HAP-1 (cell line): ENCODE measurements around the gene RASL10A.

Source experiments
- DNase-seq, 2 experiments: peaks; one replicate each; pipeline ENCODE4 v3.0.0-alpha.2; 2016 to 2020; ENCODE audit warnings: low spot score in 2 of 2
- H3K27me3 ChIP-seq: fragments of 250-450 bp; sonication (Bioruptor Pico); 2 replicates; pipeline ENCODE4 v1.5.1; 2020; ENCODE audit warnings: low read depth, mild to moderate bottlenecking, moderate library complexity
- H3K36me3 ChIP-seq: fragments of 250-450 bp; sonication (Bioruptor Pico); replicated peaks from 2 replicates; pipeline ENCODE4 v1.5.1; 2020; ENCODE audit warnings: mild to moderate bottlenecking
- H3K4me1 ChIP-seq: fragments of 250-450 bp; sonication (Bioruptor Pico); 2 replicates; pipeline ENCODE4 v1.5.1; 2020; ENCODE audit warnings: mild to moderate bottlenecking
- H3K4me3 ChIP-seq: fragments of 250-450 bp; sonication (Bioruptor Pico); 2 replicates; pipeline ENCODE4 v1.5.1; 2020; ENCODE audit warnings: mild to moderate bottlenecking, moderate library complexity
- H3K9me3 ChIP-seq: fragments of 250-450 bp; sonication (Bioruptor Pico); 2 replicates; pipeline ENCODE4 v1.5.1; 2020; ENCODE audit warnings: mild to moderate bottlenecking, moderate library complexity
- in situ Hi-C: fragments of 300-500 bp; cut with MboI; formaldehyde crosslinking; loops from 3 replicates; pipeline ENCODE4 v1.14.3; 2020; ENCODE audit warnings: low sequenced_read_pairs, inconsistent platforms, mixed read lengths

RASL10A gene

GRCh38 chr22:29309332-29310064, 6.0 kb downstream of the RASL10A start:
- no peak for DNase-seq
- H3K4me3 ChIP-seq, result no peak overlapping the region
- in situ Hi-C loops, result no loop called here
- peaks cover 10% of the 10 kb centered on the region; the same call in 1 of the 2 replicates for H3K4me1 ChIP-seq
- H3K27me3 ChIP-seq, result peaks cover 5% of the 10 kb centered on the region
- no peaks in the 10 kb centered on the region for H3K9me3 ChIP-seq
- H3K36me3 ChIP-seq, result no peaks in the 10 kb centered on the region; the same call in none of the 2 replicates

- Histone ChIP-seq H3K4me1 (peaks cover 10% of the 10 kb centered on the region; the same call in 1 of the 2 replicates), H3K27me3 (no peaks in the 10 kb centered on the region; the same call in 1 of the 2 replicates), H3K36me3 (no peaks in the 10 kb centered on the region; the same call in none of the 2 replicates), H3K9me3 (no peaks in the 10 kb centered on the region), H3K4me3 (no peak overlapping the region)
- no peak for DNase-seq
- in situ Hi-C loops, result no loop called here
Measured at GRCh38 chr22:29308791-29309262, 6.7 kb downstream of the RASL10A start.

GRCh38 chr22:29308148-29308790, 7.2 kb downstream of the RASL10A start:
- no peak for DNase-seq
- Histone ChIP-seq H3K27me3 (no peaks in the 10 kb centered on the region), H3K4me1 (peaks cover 10% of the 10 kb centered on the region; the same call in 1 of the 2 replicates), H3K36me3 (no peaks in the 10 kb centered on the region; the same call in none of the 2 replicates), H3K9me3 (no peaks in the 10 kb centered on the region), H3K4me3 (peak overlapping the region; percentile 64; the same call in 1 of the 2 replicates)
- in situ Hi-C loops, result no loop called here

GRCh38 chr22:29307596-29308147, 7.8 kb downstream of the RASL10A start:
- Histone ChIP-seq H3K27me3 (no peaks in the 10 kb centered on the region), H3K36me3 (no peaks in the 10 kb centered on the region; the same call in none of the 2 replicates), H3K4me1 (peaks cover 10% of the 10 kb centered on the region; the same call in 1 of the 2 replicates), H3K9me3 (no peaks in the 10 kb centered on the region), H3K4me3 (peak overlapping the region; percentile 64)
- no peak for DNase-seq
- in situ Hi-C loops, result no loop called here

GRCh38 chr22:29306835-29307595, 8.5 kb downstream of the RASL10A start:
- peak overlapping the region; percentile 64 for H3K4me3 ChIP-seq
- in situ Hi-C loops, result no loop called here
- peak; percentile 86 to 92 for DNase-seq
- H3K36me3 ChIP-seq, result no peaks in the 10 kb centered on the region; the same call in none of the 2 replicates
- H3K9me3 ChIP-seq, result no peaks in the 10 kb centered on the region
- no peaks in the 10 kb centered on the region for H3K27me3 ChIP-seq
- peaks cover 10% of the 10 kb centered on the region; the same call in 1 of the 2 replicates for H3K4me1 ChIP-seq

GRCh38 chr22:29306175-29306834, 9.2 kb downstream of the RASL10A start, which contains the start of gene GAS2L1:
TSS of gene GAS2L1 (plus strand) at chr22:29306650. CDS start at chr22:29308106, 1,456 bp downstream.
- no peaks in the 10 kb centered on the region for H3K27me3 ChIP-seq
- no peaks in the 10 kb centered on the region; the same call in none of the 2 replicates for H3K36me3 ChIP-seq
- peak; percentile 72 to 92 for DNase-seq
- in situ Hi-C loops, result no loop called here
- H3K4me1 ChIP-seq, result peaks cover 10% of the 10 kb centered on the region; the same call in 1 of the 2 replicates
- no peaks in the 10 kb centered on the region for H3K9me3 ChIP-seq
- H3K4me3 ChIP-seq, result peak within 1 kb of the TSS; percentile 64

GRCh38 chr22:29305836-29306174, 9.7 kb downstream of the RASL10A start:
- H3K27me3 ChIP-seq, result no peaks in the 10 kb centered on the region
- H3K4me1 ChIP-seq, result peaks cover 10% of the 10 kb centered on the region; the same call in 1 of the 2 replicates
- H3K36me3 ChIP-seq, result peaks cover 2% of the 10 kb centered on the region
- no peaks in the 10 kb centered on the region for H3K9me3 ChIP-seq
- H3K4me3 ChIP-seq, result peak overlapping the region; percentile 64
- no peak for DNase-seq
- in situ Hi-C loops, result no loop called here

- no peak for DNase-seq
- Histone ChIP-seq H3K9me3 (no peaks in the 10 kb centered on the region), H3K27me3 (no peaks in the 10 kb centered on the region), H3K36me3 (peaks cover 30% of the 10 kb centered on the region), H3K4me3 (no peak overlapping the region), H3K4me1 (peaks cover 8% of the 10 kb centered on the region; the same call in 1 of the 2 replicates)
- in situ Hi-C loops, result no loop called here
Measured at GRCh38 chr22:29302681-29303465, 12.6 kb downstream of the RASL10A start.

- H3K4me1 ChIP-seq, result peaks cover 3% of the 10 kb centered on the region; the same call in 1 of the 2 replicates
- H3K36me3 ChIP-seq, result peaks cover 35% of the 10 kb centered on the region
- in situ Hi-C loops, result no loop called here
- H3K4me3 ChIP-seq, result no peak overlapping the region
- H3K27me3 ChIP-seq, result no peaks in the 10 kb centered on the region
- no peaks in the 10 kb centered on the region for H3K9me3 ChIP-seq
- no peak for DNase-seq
Measured at GRCh38 chr22:29302402-29302680, 13.2 kb downstream of the RASL10A start.

GRCh38 chr22:29301716-29302401, 13.6 kb downstream of the RASL10A start:
- peaks cover 3% of the 10 kb centered on the region; the same call in 1 of the 2 replicates for H3K4me1 ChIP-seq
- DNase-seq, result no peak
- H3K27me3 ChIP-seq, result no peaks in the 10 kb centered on the region
- H3K4me3 ChIP-seq, result no peak overlapping the region
- H3K36me3 ChIP-seq, result peaks cover 40% of the 10 kb centered on the region
- in situ Hi-C loops, result no loop called here
- no peaks in the 10 kb centered on the region for H3K9me3 ChIP-seq

GRCh38 chr22:29300807-29301601, 14.5 kb downstream of the RASL10A start:
- Histone ChIP-seq H3K4me1 (peaks cover 3% of the 10 kb centered on the region; the same call in 1 of the 2 replicates), H3K4me3 (no peak overlapping the region), H3K36me3 (peaks cover 48% of the 10 kb centered on the region), H3K9me3 (no peaks in the 10 kb centered on the region), H3K27me3 (no peaks in the 10 kb centered on the region)
- DNase-seq, result no peak
- in situ Hi-C loops, result no loop called here
